PC-3 (cell line): ENCODE data around the gene SLC10A7. TPM values are rescaled to one million over a fixed set of nuclear protein-coding genes. Genes with fewer than 3 reads are reported as not detected.

Experiments used
- ATAC-seq: fragments of 200-7000 bp; cut with Tn5 transposase; 2 replicates; pipeline ENCODE4 v1.9.1; 2020; ENCODE audit warnings: mild to moderate bottlenecking, moderate library complexity
- BruUV-seq: library from RNA; stranded (reverse); fragments of 400-500 nt; replicated peaks from 2 replicates; lab custom pipeline; 2021; lab: Mats Ljungman, UMichigan
- CTCF ChIA-PET: fragments of 300-600 bp; sonication (Branson Sonifier 250); formaldehyde crosslinking; loops from one replicate; lab custom pipeline; 2022; ENCODE audit warnings: antibody characterized with exemption; lab: Charles Lee
- POLR2A ChIA-PET: fragments of 300-600 bp; sonication (Branson Sonifier 250); formaldehyde crosslinking; loops from one replicate; lab custom pipeline; 2022; ENCODE audit warnings: antibody characterized with exemption; ENCODE audit not compliant: unreplicated experiment; lab: Charles Lee
- DNase-seq: peaks from one replicate; pipeline ENCODE4 v3.0.0-alpha.2; 2015
- H2AFZ ChIP-seq: fragments of 300-600 bp; sonication (generic); 2 replicates; pipeline ENCODE4 v1.6.0; 2016; ENCODE audit warnings: antibody characterized with exemption, low read length
- H3F3A ChIP-seq: fragments of 300-600 bp; sonication (generic); one replicate; pipeline ENCODE4 v1.6.0; 2017; ENCODE audit warnings: antibody characterized with exemption, low read length, control low read depth, mild to moderate bottlenecking; ENCODE audit not compliant: unreplicated experiment
- H3K27ac ChIP-seq: fragments of 300-600 bp; sonication (generic); 2 replicates; pipeline ENCODE4 v1.5.1; 2016; ENCODE audit warnings: mild to moderate bottlenecking, low read length
- H3K27me3 ChIP-seq: fragments of 300-600 bp; sonication (generic); 2 replicates; pipeline ENCODE4 v1.6.1; 2016; ENCODE audit warnings: low read length, mixed read lengths
- H3K36me3 ChIP-seq: fragments of 300-600 bp; sonication (generic); 2 replicates; pipeline ENCODE4 v1.6.1; 2016; ENCODE audit warnings: low read depth, mixed run types, low read length, mixed read lengths
- H3K4me1 ChIP-seq: fragments of 300-600 bp; sonication (generic); 2 replicates; pipeline ENCODE4 v1.5.1; 2016; ENCODE audit warnings: low read length; ENCODE audit not compliant: insufficient read depth
- H3K4me2 ChIP-seq: fragments of 300-600 bp; sonication (generic); 2 replicates; pipeline ENCODE4 v1.6.0; 2016; ENCODE audit warnings: low read length
- H3K4me3 ChIP-seq: fragments of 300-600 bp; sonication (generic); 2 replicates; pipeline ENCODE4 v1.5.1; 2016; ENCODE audit warnings: mild to moderate bottlenecking, low read length, mixed read lengths
- H3K79me2 ChIP-seq: fragments of 300-600 bp; sonication (generic); 2 replicates; pipeline ENCODE4 v1.6.1; 2017; ENCODE audit warnings: low read length, mixed read lengths
- H3K9ac ChIP-seq: fragments of 300-600 bp; sonication (generic); 2 replicates; pipeline ENCODE4 v1.6.0; 2016; ENCODE audit warnings: mild to moderate bottlenecking, low read length
- H3K9me2 ChIP-seq: fragments of 300-600 bp; sonication (generic); replicated peaks from 2 replicates; pipeline ENCODE4 v1.6.1; 2016; ENCODE audit warnings: mixed run types, low read length, mixed read lengths
- H3K9me3 ChIP-seq: fragments of 300-600 bp; sonication (generic); 2 replicates; pipeline ENCODE4 v1.6.1; 2016; ENCODE audit warnings: low read length, mixed read lengths
- H4K20me1 ChIP-seq: fragments of 300-600 bp; sonication (generic); 2 replicates; pipeline ENCODE4 v1.6.1; 2016; ENCODE audit warnings: low read length, mixed read lengths
- EZH2 ChIP-seq: fragments of 300-600 bp; sonication (generic); IDR thresholded peaks from one replicate; pipeline ENCODE4 v1.6.1; 2017; ENCODE audit warnings: antibody characterized with exemption, mild to moderate bottlenecking, low read length; ENCODE audit not compliant: unreplicated experiment
- EZH2phosphoT487 ChIP-seq: fragments of 300-600 bp; sonication (generic); IDR thresholded peaks from 2 replicates; pipeline ENCODE4 v1.6.1; 2018; ENCODE audit warnings: mild to moderate bottlenecking, antibody characterized with exemption, low read length, borderline replicate concordance
- intact Hi-C: fragments of 100-400 bp; cut with micrococcal nuclease; formaldehyde crosslinking; loops from 2 replicates; pipeline ENCODE4 v1.9.0; 2023
- total RNA-seq: library from RNA; depleted of rRNA; stranded (reverse); fragments of >200 nt; gene quantifications from 2 replicates; pipeline ENCODE4 v1.2.3, GENCODE V29; 2014
- TF ChIP-seq, protein P1 (sequence below): fragments of 300-600 bp; sonication (generic); conservative IDR thresholded peaks from 2 replicates; pipeline ENCODE4 v1.5.1; 2017; ENCODE audit warnings: antibody characterized with exemption, low read depth, mild to moderate bottlenecking, low read length

Gene SLC10A7
- total RNA-seq, 1 experiment from 2014 or later: 9.1 TPM

DNA sequence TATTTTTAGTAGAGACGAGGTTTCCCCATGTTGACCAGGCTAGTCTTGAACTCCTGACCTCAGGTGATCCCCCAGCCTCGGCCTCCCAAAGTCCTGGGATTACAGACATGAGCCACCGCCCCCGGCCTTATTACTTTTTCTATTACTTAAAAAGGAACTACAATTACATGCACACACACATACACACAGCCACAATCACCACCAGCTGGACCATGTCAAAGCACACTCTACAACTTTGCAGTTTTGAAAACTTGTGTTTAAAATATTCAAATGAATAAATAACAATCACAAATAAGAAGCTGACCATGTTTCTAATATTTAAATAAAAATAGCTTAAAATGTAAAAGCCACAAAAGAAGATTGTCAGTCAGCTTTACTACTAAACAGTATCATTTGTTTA lies 23.4 kb downstream of the SLC10A7 start:
- Histone ChIP-seq H3K9me3 (no peaks in the 10 kb centered on the region), H3K79me2 (no peaks in the 10 kb centered on the region), H3K4me3 (no peak overlapping the region), H3K27ac (no peak overlapping the region), H3F3A (no peaks in the 10 kb centered on the region), H4K20me1 (0 out of 2 replicates have a peak, but pooled peaks cover 3% of the 10 kb centered on the region), H3K36me3 (no peaks in the 10 kb centered on the region), H3K4me2 (no peak overlapping the region), H3K9ac (no peak overlapping the region), H3K4me1 (peaks cover 12% of the 10 kb centered on the region), H2AFZ (no peak overlapping the region), H3K27me3 (no peaks in the 10 kb centered on the region), H3K9me2 (no peaks in the 10 kb centered on the region)
- ATAC-seq: no peak
- no peak for DNase-seq
- no TSS peak for BruUV-seq
- CTCF ChIA-PET: no interaction called here
- POLR2A ChIA-PET: no interaction called here
- TF ChIP-seq, protein P1, sequence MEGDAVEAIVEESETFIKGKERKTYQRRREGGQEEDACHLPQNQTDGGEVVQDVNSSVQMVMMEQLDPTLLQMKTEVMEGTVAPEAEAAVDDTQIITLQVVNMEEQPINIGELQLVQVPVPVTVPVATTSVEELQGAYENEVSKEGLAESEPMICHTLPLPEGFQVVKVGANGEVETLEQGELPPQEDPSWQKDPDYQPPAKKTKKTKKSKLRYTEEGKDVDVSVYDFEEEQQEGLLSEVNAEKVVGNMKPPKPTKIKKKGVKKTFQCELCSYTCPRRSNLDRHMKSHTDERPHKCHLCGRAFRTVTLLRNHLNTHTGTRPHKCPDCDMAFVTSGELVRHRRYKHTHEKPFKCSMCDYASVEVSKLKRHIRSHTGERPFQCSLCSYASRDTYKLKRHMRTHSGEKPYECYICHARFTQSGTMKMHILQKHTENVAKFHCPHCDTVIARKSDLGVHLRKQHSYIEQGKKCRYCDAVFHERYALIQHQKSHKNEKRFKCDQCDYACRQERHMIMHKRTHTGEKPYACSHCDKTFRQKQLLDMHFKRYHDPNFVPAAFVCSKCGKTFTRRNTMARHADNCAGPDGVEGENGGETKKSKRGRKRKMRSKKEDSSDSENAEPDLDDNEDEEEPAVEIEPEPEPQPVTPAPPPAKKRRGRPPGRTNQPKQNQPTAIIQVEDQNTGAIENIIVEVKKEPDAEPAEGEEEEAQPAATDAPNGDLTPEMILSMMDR: no peak
- no peak for TF ChIP-seq EZH2phosphoT487
- TF ChIP-seq EZH2: no peak
- intact Hi-C loops: no loop called here

DNA sequence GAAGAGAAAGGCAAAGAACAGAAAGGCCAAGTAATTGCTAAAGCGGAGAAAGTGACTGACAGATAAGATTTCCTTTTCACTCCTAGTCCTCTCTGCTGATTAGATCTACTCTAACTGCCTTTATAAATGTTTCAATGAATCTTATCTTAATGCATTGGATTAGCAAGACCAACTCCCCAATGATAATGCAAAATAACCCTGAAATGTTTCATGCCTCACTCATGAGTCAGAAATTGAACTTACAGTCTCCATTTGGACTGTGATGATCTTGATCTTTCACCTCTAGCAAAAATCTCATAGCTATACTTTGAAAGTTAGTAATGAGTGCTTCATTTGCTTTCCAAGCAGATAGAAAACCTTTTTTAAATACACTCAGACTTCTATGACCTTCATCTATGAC lies 26.5 kb downstream of the SLC10A7 start:
- H3K9me3 ChIP-seq: no peaks in the 10 kb centered on the region
- intact Hi-C loops: no loop called here
- H2AFZ ChIP-seq: no peak overlapping the region
- POLR2A ChIA-PET: no interaction called here
- TF ChIP-seq EZH2: no peak
- TF ChIP-seq, protein P1: no peak
- TF ChIP-seq EZH2phosphoT487: no peak
- CTCF ChIA-PET: no interaction called here
- H3K9me2 ChIP-seq: no peaks in the 10 kb centered on the region
- H3K27ac ChIP-seq: no peak overlapping the region
- H3K27me3 ChIP-seq: no peaks in the 10 kb centered on the region
- peaks cover 12% of the 10 kb centered on the region for H3K4me1 ChIP-seq
- DNase-seq (peak; percentile 50), ATAC-seq (no peak)
- no peaks in the 10 kb centered on the region for H3K79me2 ChIP-seq
- H3K4me3 ChIP-seq: no peak overlapping the region
- H3K36me3 ChIP-seq: no peaks in the 10 kb centered on the region
- no peak overlapping the region for H3K4me2 ChIP-seq
- no peak overlapping the region for H3K9ac ChIP-seq
- no TSS peak for BruUV-seq
- H3F3A ChIP-seq: no peaks in the 10 kb centered on the region
- H4K20me1 ChIP-seq: no peaks in the 10 kb centered on the region

DNA sequence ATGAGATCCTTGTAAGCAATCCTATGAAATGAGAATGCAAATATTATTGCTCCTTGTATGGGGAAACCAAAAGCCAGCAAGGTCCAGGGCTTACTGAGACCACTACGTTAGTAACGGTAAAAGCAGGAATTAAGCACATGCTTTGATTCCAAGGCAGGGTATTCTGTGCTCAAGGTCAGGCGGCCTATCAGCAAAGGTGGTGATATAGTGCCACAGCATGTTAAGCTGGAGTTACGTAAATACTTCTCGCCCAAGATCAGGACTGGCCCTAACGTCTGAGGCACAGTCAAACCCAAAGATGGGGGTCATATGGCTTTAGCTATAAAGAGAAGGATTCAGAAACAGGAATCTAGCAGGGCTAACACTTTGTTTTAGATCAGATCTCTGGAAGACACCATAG lies 27.6 kb downstream of the SLC10A7 start:
- no peak for ATAC-seq
- Histone ChIP-seq H3K9ac (no peak overlapping the region), H3K9me3 (no peaks in the 10 kb centered on the region), H3F3A (no peaks in the 10 kb centered on the region), H2AFZ (no peak overlapping the region), H4K20me1 (no peaks in the 10 kb centered on the region), H3K36me3 (no peaks in the 10 kb centered on the region), H3K4me2 (no peak overlapping the region), H3K4me1 (peaks cover 12% of the 10 kb centered on the region), H3K4me3 (no peak overlapping the region), H3K27me3 (no peaks in the 10 kb centered on the region), H3K79me2 (no peaks in the 10 kb centered on the region), H3K9me2 (no peaks in the 10 kb centered on the region), H3K27ac (no peak overlapping the region)
- no TSS peak for BruUV-seq
- intact Hi-C loops: no loop called here
- DNase-seq: no peak
- POLR2A ChIA-PET: no interaction called here
- TF ChIP-seq EZH2 (no peak), EZH2phosphoT487 (no peak)
- TF ChIP-seq, protein P1: no peak
- CTCF ChIA-PET: no interaction called here
